B cell (primary cell): ENCODE results near the gene ADGRL2. TPM values are rescaled to one million over a fixed set of nuclear protein-coding genes. Genes with fewer than 3 reads are reported as not detected.

Experiments
- ATAC-seq: fragments of 200-7000 bp; cut with Tn5 transposase; one replicate; pipeline ENCODE4 v1.10.0; 2021; ENCODE audit warnings: low read depth, mild to moderate bottlenecking, moderate number of reproducible peaks, moderate library complexity
- CTCF ChIA-PET: fragments of 350-600 bp; sonication (Branson Sonifier 250); formaldehyde crosslinking; loops from one replicate; lab custom pipeline; 2021; ENCODE audit warnings: antibody characterized with exemption, inconsistent platforms; lab: Charles Lee
- POLR2A ChIA-PET: fragments of 350-600 bp; sonication (Branson Sonifier 250); formaldehyde crosslinking; loops from one replicate; lab custom pipeline; 2021; ENCODE audit warnings: antibody characterized with exemption; lab: Charles Lee
- DNase-seq: peaks from one replicate; pipeline ENCODE4 v3.0.0; 2013
- H2AFZ ChIP-seq: 2 replicates; pipeline ENCODE4 v1.6.1; 2012; ENCODE audit warnings: mild to moderate bottlenecking, low read depth, low read length; ENCODE audit not compliant: insufficient read depth, poor library complexity, severe bottlenecking
- H3K27ac ChIP-seq, 2 donors: 1 replicate in 1 of 2; 2 replicates in 1 of 2; pipeline ENCODE4 v1.5.1; 2012 to 2013; ENCODE audit warnings: low read length in 2 of 2, mild to moderate bottlenecking in 2 of 2, moderate library complexity in 1 of 2
- H3K27me3 ChIP-seq, 4 experiments: fragments of 200-600 bp in 1 of 4; sonication (generic) in 1 of 4; replicated peaks in 1 of 4; 1 replicate in 2 of 4; 2 replicates in 2 of 4; pipeline versions ENCODE4 v1.6.1 to v1.7.0; 2013 to 2016; ENCODE audit warnings: low read length in 3 of 4, mild to moderate bottlenecking in 2 of 4, mixed read lengths in 1 of 4, moderate library complexity in 1 of 4; ENCODE audit not compliant: insufficient read depth in 4 of 4, control insufficient read depth in 3 of 4; ENCODE audit errors: control extremely low read depth in 1 of 4
- H3K36me3 ChIP-seq, 2 experiments: replicated peaks in 1 of 2; 1 replicate in 1 of 2; 2 replicates in 1 of 2; pipeline versions ENCODE4 v1.6.1 to v1.7.1; 2013; ENCODE audit warnings: low read length in 1 of 2; ENCODE audit not compliant: insufficient read depth in 2 of 2, control insufficient read depth in 1 of 2; ENCODE audit errors: control extremely low read depth in 1 of 2, extremely low read depth in 1 of 2
- H3K4me1 ChIP-seq, 2 donors: fragments of 200-600 bp in 1 of 2; sonication (generic) in 1 of 2; 1 replicate in 1 of 2; 2 replicates in 1 of 2; pipeline versions ENCODE4 v1.5.1 to v1.6.1; 2013 to 2017; ENCODE audit warnings: low read length in 2 of 2; ENCODE audit not compliant: control insufficient read depth in 2 of 2, insufficient read depth in 2 of 2
- H3K4me2 ChIP-seq: replicated peaks from 2 replicates; pipeline ENCODE3; 2012; ENCODE audit warnings: mild to moderate bottlenecking, low read depth, low read length; ENCODE audit not compliant: poor library complexity, severe bottlenecking
- H3K4me3 ChIP-seq, 5 experiments: fragments of 200-600 bp in 1 of 5; sonication (generic) in 1 of 5; 1 replicate in 3 of 5; 2 replicates in 2 of 5; pipeline versions ENCODE4 v1.5.1 to v1.7.0; 2011 to 2016; ENCODE audit warnings: low read length in 4 of 5, mild to moderate bottlenecking in 4 of 5, low read depth in 2 of 5, control low read depth in 1 of 5, moderate library complexity in 1 of 5; ENCODE audit not compliant: insufficient read depth in 1 of 5; ENCODE audit errors: control extremely low read depth in 1 of 5, extremely low read depth in 1 of 5
- H3K79me2 ChIP-seq: fragments of 200-600 bp; sonication (generic); one replicate; pipeline ENCODE4 v1.6.0; 2016; ENCODE audit warnings: low read length; ENCODE audit not compliant: control insufficient read depth, insufficient read depth
- H3K9ac ChIP-seq: fragments of 200-600 bp; sonication (generic); 2 replicates; pipeline ENCODE4 v1.6.1; 2017; ENCODE audit warnings: mild to moderate bottlenecking, low read length, moderate library complexity
- H3K9me3 ChIP-seq, 3 donors: one replicate each; pipeline versions ENCODE4 v1.6.1 to v1.7.1; 2013; ENCODE audit warnings: low read length in 2 of 3; ENCODE audit not compliant: control insufficient read depth in 2 of 3, insufficient read depth in 1 of 3; ENCODE audit errors: control extremely low read depth in 1 of 3
- H4K20me1 ChIP-seq: 2 replicates; pipeline ENCODE4 v1.6.0; 2012; ENCODE audit warnings: mild to moderate bottlenecking, low read length; ENCODE audit not compliant: insufficient read depth, control insufficient read depth, poor library complexity, severe bottlenecking
- H3K27ac Mint-ChIP-seq: one replicate; pipeline ENCODE4 v1.8.0; 2021; ENCODE audit warnings: mixed read lengths
- H3K27me3 Mint-ChIP-seq: one replicate; pipeline ENCODE4 v1.8.0; 2021; ENCODE audit warnings: mixed read lengths
- H3K4me1 Mint-ChIP-seq: one replicate; pipeline ENCODE4 v1.8.0; 2021; ENCODE audit warnings: mixed read lengths
- H3K4me3 Mint-ChIP-seq: one replicate; pipeline ENCODE4 v1.8.0; 2021; ENCODE audit warnings: mixed read lengths
- H3K9me3 Mint-ChIP-seq: one replicate; pipeline ENCODE4 v1.8.0; 2022; ENCODE audit warnings: mixed read lengths; ENCODE audit not compliant: insufficient read depth
- CTCF ChIP-seq: fragments of 200-600 bp; IDR thresholded peaks from one replicate; pipeline ENCODE4 v1.8.0; 2022; ENCODE audit warnings: antibody characterized with exemption, mild to moderate bottlenecking
- EZH2 ChIP-seq: IDR thresholded peaks from 2 replicates; pipeline ENCODE4 v1.6.1; 2012; ENCODE audit warnings: borderline replicate concordance, low read depth, mild to moderate bottlenecking, moderate library complexity, low read length; ENCODE audit not compliant: insufficient read depth, poor library complexity, severe bottlenecking
- WGBS: methylation state at CpG from one replicate; pipeline ENCODE4 v1.1.5; 2013; ENCODE audit warnings: missing lambda C conversion rate; ENCODE audit not compliant: insufficient coverage; 5-methylcytosine and 5-hydroxymethylcytosine counted together
- intact Hi-C: fragments of 100-400 bp; cut with micrococcal nuclease; formaldehyde crosslinking; loops from one replicate; pipeline ENCODE4 v1.10.0; 2022
- polyA plus RNA-seq: library from polyadenylated mRNA; depleted of rRNA; stranded (reverse); fragments of >200 nt; gene quantifications from 2 replicates; pipeline ENCODE4 v1.2.3, GENCODE V29; 2012
- total RNA-seq, 2 donors: library from RNA; stranded (reverse); fragments of 120-200 nt in 1 of 2; gene quantifications; 1 replicate in 1 of 2; 2 replicates in 1 of 2; pipeline versions ENCODE4 v1.2.3 to v1.2.4, GENCODE V29; 2013 to 2022

ADGRL2 gene
- total and polyA plus RNA-seq, 2 donors (not counting 1 experiment from before 2014, with no cell fraction given), result not detected

GRCh38 chr1:81950591-81951244 is 150.0 kb downstream of the ADGRL2 start:
- CTCF ChIA-PET, result no interaction called here
- no peaks in the 10 kb centered on the region for H3K27me3 Mint-ChIP-seq

More at GRCh38 chr1:81950591-81951244, 150.0 kb downstream of the ADGRL2 start:
- whole genome bisulfite sequencing, result 88% methylated on average over 2 of the region's 3 CpGs
- ATAC-seq (no peak), DNase-seq (no peak)
- no peaks in the 10 kb centered on the region for H3K4me1 ChIP-seq
- H3K9me3 Mint-ChIP-seq, result no peaks in the 10 kb centered on the region
- no peak overlapping the region for H2AFZ ChIP-seq
- no peak overlapping the region for H3K4me3 ChIP-seq
- no peaks in the 10 kb centered on the region for H3K27me3 ChIP-seq
- no peak overlapping the region for H3K27ac Mint-ChIP-seq
- no peaks in the 10 kb centered on the region for H3K9me3 ChIP-seq
- no peaks in the 10 kb centered on the region for H3K4me1 Mint-ChIP-seq
- H3K27ac ChIP-seq, result no peak overlapping the region
- no peaks in the 10 kb centered on the region for H3K79me2 ChIP-seq
- no peak overlapping the region for H3K4me3 Mint-ChIP-seq
- no peak overlapping the region for H3K4me2 ChIP-seq
- no peak for TF ChIP-seq EZH2
- no peak for TF ChIP-seq CTCF
- no peaks in the 10 kb centered on the region for H4K20me1 ChIP-seq
- intact Hi-C loops, result no loop called here
- POLR2A ChIA-PET, result no interaction called here
- H3K36me3 ChIP-seq, result no peaks in the 10 kb centered on the region
- no peak overlapping the region for H3K9ac ChIP-seq
